HG02571 (cell line): Measurements from ENCODE around the gene SMIM12.
"Not testable (repeated sequence)": the region's sequence is repeated elsewhere in the genome, so short reads cannot be mapped to it uniquely, and the experiment has no call there.

Source experiments
- ATAC-seq: cut with Tn5 transposase; IDR thresholded peaks from one replicate; pipeline ENCODE4 v1.9.1; 2021; ENCODE audit warnings: mild to moderate bottlenecking, moderate library complexity; ENCODE audit not compliant: unreplicated experiment

Gene SMIM12

DNA sequence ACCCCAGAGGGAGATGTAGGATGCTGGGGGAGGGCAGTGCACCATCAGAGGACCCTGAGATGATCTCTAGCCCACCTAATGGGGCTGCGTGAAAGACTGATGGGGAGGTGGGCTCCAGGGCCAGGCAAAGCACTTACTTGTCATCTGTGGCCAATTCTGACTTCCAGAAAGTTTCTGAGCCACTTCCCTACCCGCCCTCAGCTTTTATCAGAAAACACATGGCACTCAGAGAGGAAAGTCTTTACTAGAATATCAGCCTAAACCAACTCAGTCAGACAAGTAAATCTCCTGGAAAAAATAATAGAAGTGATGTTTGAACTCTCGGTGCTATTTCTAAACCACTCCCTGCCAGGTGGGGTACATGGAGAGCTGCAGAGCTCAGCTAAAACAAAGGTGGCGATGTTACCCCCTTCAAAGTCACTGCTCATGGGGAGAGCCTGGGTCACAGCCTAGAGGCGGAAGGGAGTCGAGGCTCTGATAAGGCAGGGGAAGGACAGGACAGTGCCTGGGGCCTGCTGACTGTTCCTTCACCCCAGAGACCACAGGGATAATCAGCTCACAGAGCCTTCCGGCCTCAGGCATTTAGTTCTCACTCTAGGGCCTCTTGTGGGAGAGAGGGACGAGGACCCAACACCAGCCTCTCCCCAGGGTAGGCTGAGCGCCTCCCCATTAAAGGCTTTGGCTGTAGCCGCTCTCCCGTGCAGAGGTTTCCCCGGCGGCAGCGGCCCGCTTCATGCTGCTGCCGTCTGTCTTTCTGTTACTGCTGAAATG is 14.2 kb downstream of the SMIM12 start:
- ATAC-seq = no peak

- ATAC-seq = no peak
Observed at GRCh38 chr1:34844252-34844634, 15.3 kb downstream of the SMIM12 start.

GRCh38 chr1:34843392-34844251 is 15.9 kb downstream of the SMIM12 start:
- no peak for ATAC-seq

GRCh38 chr1:34842952-34843371 is 16.6 kb downstream of the SMIM12 start:
- ATAC-seq = no peak

DNA sequence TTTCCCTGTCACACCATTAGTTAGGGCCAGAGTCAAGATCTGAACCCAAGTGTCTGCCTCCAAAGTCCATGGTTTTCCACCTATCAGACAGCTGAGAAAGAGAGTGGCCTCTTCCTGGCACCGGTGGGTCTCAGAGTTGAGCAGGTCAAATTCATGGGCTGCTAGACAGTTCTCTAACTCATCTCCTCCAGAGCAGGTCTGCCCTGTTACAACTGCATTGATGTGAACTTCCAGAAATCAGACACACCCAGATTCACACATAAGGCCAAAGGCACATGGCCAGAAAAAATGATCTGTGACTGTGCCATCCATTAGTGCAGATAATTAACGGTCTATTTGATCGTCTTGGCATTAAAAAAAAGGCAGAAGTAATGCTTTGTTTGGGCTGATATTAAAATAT is 17.5 kb downstream of the SMIM12 start:
- no peak for ATAC-seq

- ATAC-seq = no peak
Observed at GRCh38 chr1:34840426-34840825, 19.1 kb downstream of the SMIM12 start.

GRCh38 chr1:34839526-34840305 is 19.8 kb downstream of the SMIM12 start:
- no peak for ATAC-seq

- no peak for ATAC-seq
Observed at GRCh38 chr1:34833711-34834110, 25.8 kb downstream of the SMIM12 start.

- ATAC-seq = no peak
Observed at GRCh38 chr1:34831721-34832246, 27.8 kb downstream of the SMIM12 start.

DNA sequence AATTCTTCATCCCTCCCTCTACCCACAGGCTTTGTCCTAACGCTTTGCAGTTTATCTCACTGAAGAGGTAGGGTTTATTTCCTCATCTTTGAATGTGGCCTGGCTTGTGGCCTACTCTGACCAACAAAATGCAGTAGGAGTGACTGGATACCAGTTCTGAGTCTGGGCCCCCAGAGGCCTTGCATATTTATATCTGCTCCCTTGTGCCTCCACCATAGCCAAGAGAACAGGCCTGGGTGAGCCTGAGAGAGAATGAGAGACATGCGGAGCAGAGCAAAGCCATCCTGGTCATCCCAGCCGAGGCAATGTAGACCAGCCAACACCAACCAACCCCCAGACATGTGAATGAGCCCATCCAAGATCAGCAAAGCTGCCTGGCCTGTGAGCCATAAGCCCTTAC is 30.3 kb downstream of the SMIM12 start:
- no peak for ATAC-seq

DNA sequence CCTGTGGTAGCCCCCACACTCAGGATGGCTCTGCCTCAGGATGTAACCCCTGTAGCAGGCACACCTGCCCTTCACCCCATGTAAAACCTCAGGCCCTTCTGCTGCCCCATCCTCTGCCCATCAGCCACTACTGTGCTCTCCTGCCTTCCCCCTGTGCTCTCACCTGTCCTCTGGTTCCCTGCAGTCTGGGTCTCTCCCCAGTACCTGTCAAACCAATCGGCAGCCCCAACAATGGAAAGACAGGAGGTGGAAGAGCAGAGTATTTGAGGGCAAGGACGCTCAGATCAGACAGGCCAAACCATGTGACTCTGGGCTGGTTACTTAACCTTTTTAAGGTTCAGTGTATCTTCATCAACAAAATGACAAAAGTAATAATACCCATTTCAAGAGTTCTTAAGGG is 30.9 kb downstream of the SMIM12 start:
- no peak for ATAC-seq

- no peak for ATAC-seq
Observed at GRCh38 chr1:34827341-34827941, 32.1 kb downstream of the SMIM12 start.

- no peak for ATAC-seq
Observed at GRCh38 chr1:34825455-34826091, 34.0 kb downstream of the SMIM12 start.

GRCh38 chr1:34824817-34825454 is 34.6 kb downstream of the SMIM12 start:
- ATAC-seq = no peak

- no peak for ATAC-seq
Observed at GRCh38 chr1:34822202-34822601, 37.3 kb downstream of the SMIM12 start.

DNA sequence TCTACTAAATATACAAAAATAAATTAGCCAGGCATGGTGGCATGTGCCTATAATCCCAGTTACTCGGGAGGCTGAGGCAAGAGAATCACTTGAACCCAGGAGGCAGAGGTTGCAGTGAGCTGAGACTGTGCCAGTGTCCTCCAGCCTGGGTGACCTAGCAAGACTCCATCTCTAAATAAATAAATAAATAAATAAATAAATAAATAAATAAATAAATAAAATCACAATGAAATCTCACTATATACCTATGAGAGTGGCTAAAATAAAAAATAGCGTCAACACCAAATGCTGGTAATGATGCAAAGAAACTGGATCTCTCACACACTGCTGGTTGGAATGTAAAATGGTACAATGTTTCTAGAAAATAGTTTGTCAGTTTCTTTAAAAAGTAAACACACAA is 40.7 kb downstream of the SMIM12 start:
- ATAC-seq = not testable (repeated sequence)

- no peak for ATAC-seq
Observed at GRCh38 chr1:34816778-34817177, 42.8 kb downstream of the SMIM12 start.

DNA sequence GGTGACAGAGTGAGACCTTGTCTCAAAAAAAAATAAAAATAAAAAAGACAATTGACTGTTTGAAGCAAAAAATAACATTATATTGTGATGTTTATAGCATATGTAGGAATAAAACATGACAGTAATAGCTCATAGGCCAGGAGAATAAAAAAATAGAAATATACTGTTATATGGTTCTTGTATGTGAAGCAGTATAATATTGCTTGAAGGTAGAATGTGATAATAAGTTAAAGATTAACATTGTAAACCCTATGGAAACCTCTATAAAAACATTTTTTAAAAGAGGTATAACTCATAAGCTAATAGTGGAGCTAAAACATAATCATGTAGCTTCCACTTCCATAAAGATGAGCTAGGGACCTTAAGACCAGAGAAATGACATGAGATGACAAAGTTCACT is 43.2 kb downstream of the SMIM12 start:
- no peak for ATAC-seq

- ATAC-seq = not testable (repeated sequence)
Observed at GRCh38 chr1:34810781-34811180, 48.8 kb downstream of the SMIM12 start.
